Activated T-helper 1 cell treated with anti-CD3 and anti-CD28 coated beads, Interleukin-2, amount 50 U/mL, for 16 hours (primary cell): ENCODE results near the gene RNF213.
"Not testable (repeated sequence)": the region's sequence is repeated elsewhere in the genome, so short reads cannot be mapped to it uniquely, and the experiment has no call there.

Experiments
- DNase-seq, 2 donors: peaks; one replicate each; pipeline ENCODE4 v3.0.0-alpha.2; 2020; ENCODE audit warnings: low read depth in 1 of 2, low spot score in 1 of 2

RNF213 gene

DNA sequence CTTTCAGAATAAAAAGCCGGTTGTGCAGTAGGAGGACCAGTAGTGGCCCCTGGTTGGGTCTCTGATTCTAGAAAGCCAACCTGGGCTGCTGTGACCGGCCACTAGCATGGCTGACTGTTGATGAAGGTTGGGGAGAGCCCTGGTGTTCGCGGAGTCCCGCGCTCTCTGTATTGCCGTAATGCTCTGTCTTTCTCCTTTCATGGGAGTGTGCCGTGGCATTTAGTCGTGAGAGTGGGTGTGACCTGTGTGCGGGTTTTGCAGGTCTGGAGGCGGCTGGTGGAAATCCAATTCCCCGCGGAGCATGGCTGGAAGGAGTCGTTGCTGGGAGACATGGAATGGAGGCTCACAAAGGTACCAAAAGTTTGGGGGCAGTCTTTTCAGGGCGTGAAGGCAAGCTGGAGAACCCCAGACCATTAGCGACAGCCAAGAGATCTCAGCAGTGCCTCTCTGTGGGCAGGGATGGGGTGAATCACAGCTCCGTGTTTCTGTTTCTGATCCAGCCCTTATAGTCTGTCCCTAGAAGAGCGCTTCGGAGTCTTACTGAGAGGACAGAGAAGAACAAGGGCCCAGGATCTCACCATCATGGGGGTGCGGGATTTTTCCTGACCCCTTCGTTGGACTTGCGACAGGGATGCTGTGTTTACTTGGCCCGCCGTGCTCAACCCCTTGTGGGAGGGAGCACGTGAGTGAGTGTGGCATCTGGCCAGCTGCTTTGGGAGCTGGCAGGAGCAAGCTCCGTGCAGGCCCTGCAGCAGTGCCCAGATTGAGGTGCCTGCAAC is 56.5 kb downstream of the RNF213 start:
- no peak for DNase-seq

DNA sequence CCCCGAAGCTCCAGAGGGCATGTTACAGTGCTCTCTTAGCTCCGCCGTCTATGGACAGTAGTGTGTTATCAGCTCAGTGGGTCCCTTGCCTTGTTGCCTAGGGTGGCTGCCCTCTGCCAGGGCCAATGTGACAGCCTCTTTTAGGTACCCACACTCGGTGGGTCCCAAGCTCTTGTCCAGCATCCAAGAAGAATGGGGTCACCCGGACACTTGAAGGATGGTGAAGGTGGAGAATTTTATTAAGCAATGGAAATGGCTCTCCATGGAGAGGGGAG is 57.0 kb downstream of the RNF213 start:
- no peak for DNase-seq

- no peak for DNase-seq
These were observed 57.5 kb downstream of the RNF213 start for GRCh38 chr17:80318166-80318565.

DNA sequence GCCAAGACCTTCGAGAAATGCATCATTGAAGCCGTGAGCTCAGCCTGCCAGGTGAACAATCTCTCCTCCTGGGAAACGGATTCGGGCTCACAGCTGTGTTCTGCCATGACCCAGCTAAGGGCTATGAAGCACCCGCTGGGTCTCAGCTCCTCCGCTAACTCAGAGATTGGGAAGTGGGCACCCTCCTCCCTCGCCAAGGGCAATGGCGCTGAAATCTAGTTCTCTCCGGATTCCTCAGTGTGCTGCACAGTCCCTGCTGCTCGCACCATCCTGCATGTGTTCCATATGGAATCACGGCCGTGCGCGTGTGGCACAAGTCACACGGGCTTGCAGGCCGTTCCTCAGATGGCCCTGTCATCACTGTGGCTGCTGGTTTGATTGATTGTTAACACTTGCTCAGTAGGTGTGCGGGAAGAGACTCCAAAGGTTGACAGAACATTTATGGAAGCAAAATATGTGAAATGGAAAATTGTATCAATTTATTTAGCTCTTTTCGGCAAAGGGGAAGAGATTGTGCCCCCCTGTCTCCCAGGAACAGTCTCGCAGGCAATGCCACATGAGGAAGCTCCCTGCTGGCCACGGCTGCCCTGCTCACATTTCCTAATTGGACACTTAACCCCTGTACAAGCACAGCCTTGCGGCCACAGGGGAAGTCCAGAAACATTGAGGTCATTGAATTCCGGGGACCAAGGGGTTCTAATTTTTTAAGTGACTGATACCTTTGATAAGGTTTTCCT is 58.8 kb downstream of the RNF213 start:
- no peak for DNase-seq

DNA sequence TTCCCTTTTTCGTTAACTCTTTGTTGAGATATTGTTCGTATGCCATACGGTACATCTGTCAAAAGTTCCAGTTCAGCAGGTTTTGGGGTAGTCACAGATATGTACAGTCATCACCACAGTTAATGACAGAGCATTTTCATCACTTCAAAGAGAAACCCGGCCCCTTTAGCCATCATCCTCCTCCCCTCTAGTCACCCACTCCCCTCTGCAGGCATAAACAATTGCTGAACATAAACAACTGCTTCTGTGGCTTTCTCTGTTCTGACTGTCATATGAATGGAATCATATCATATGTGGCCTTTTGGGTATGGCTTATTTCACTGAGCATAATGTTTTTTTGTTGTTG is 59.3 kb downstream of the RNF213 start:
- DNase-seq: no peak

GRCh38 chr17:80320496-80320895 is 59.8 kb downstream of the RNF213 start:
- no peak for DNase-seq

GRCh38 chr17:80322864-80323263 is 62.2 kb downstream of the RNF213 start:
- DNase-seq: no peak

DNA sequence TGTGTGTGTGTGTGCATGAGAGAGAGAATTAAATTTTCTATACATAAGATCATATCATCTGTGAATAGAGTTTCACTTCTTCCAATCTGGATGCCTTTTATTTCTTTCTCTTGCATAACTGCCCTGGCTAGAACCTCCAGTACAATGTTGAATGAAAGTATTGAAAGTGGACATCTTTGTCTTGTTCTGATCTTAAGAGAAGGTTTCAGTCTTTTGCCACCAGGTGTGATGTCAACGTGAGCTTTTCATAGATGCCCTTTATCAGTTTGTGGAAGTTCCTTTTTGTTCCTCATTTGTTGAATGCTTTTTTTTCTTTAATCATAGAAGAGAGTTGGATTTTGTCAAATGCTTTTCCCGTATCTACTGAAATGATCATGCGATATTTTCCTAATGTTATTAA is 63.3 kb downstream of the RNF213 start:
- DNase-seq: no peak

DNA sequence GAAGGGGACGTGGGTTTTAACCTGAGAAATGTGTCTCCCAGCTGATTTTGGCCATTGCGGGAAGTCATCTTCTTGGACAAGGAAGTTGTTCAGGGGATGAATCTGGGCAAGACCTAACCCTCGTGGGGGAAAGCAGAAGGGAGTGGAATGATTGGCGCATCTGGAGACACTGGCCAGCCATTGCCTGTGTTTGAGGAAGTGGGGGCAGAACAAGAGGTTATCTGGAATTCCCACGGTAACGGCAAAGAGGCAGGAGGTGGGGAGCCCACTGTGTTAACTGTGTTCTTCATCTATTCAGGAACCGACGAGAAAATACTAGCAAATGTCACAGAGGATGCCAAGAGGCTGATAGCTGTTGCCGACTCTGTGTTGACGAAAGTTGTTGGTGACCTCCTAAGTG is 66.9 kb downstream of the RNF213 start:
- no peak for DNase-seq

DNA sequence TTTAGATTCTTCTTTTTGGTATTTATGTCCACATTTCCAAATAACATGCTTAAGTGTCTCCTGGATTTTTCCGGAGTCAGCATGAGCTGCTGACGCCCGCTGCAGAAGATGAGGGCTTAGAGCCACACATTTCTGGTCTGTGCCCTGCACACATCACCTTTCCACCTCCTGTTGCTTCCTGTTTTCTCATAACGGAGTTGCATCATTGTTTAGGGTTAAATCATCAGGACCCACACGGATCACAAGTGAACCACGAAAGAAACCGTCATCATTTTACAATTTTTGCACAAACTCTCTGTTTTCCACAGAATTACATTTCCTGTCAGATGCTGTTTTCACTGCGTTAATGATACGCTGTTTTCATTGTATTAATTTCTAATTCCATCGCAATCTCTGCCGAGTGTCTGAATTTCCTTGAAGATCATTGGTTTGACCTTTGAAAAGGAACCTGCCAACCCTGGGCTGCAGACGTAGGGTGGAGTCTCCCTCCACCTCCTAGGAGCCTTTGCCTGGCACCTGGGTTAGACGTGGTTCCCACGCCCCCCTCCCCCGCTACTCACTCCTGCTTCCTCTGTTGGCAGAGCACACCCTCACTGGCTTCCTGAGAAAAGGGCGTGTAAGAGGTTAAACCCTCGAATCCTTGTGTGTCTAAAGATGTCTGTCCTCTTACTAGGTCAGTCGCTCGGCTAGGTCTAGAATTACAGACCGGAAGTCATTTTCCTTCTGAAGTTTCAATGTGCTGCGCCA is 68.2 kb downstream of the RNF213 start:
- no peak for DNase-seq

- not testable (repeated sequence) for DNase-seq
These were observed 68.8 kb downstream of the RNF213 start for GRCh38 chr17:80329421-80329820.

GRCh38 chr17:80330276-80330675 is 69.6 kb downstream of the RNF213 start:
- no peak for DNase-seq

DNA sequence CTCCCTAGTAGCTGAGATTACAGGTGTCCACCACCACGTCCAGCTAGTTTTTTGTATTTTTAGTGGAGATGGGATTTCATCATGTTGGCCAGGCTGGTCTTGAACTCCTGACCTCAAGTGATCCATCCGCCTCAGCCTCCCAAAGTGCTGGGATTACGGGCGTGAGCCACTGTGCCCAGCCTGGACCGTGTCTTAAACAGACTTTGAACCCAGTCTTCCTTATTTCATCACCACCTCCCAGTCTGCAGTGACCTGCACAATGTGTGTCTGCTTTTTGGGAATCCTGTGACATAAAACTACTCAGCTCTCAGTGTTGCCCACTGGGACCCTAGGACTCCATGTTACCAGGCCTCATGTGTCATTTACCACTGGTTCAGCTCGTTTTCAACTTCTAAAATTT is 70.3 kb downstream of the RNF213 start:
- DNase-seq: not testable (repeated sequence)

GRCh38 chr17:80331820-80332219 is 71.2 kb downstream of the RNF213 start:
- DNase-seq: no peak

GRCh38 chr17:80337195-80337895 is 76.7 kb downstream of the RNF213 start:
- no peak for DNase-seq

DNA sequence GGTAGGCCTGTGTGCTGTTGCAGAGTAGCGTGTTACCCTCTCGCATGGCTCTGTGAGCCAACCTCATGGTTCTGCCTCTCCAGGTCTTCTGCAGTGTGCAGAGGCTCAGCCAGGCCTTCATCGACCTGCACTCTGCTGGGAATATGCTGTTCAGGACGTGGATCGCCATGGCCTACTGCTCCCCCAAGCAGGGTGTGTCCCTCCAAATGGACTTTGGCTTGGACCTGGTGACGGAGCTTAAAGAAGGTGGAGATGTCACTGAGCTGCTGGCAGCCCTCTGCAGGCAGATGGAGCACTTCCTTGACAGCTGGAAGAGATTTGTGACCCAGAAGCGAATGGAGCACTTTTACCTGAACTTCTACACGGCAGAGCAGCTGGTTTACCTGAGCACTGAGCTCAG is 78.5 kb downstream of the RNF213 start:
- DNase-seq: no peak

- no peak for DNase-seq
These were observed 79.2 kb downstream of the RNF213 start for GRCh38 chr17:80339731-80340456.

DNA sequence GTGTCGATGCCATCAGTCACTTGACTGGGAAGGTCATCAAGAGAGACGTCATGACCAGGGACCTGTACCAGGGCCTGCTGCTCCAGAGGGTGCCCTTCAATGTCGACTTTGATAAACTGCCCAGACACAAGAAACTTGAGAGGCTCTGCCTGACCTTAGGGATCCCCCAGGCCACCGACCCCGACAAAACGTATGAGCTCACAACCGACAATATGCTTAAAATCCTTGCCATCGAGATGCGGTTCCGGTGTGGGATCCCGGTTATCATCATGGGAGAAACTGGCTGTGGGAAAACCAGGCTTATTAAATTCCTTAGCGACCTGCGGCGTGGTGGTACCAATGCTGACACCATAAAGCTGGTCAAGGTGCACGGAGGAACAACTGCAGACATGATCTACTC is 84.7 kb downstream of the RNF213 start:
- no peak for DNase-seq

GRCh38 chr17:80345841-80346497 is 85.3 kb downstream of the RNF213 start:
- no peak for DNase-seq

- no peak for DNase-seq
These were observed 86.0 kb downstream of the RNF213 start for GRCh38 chr17:80346498-80347275.
